Activated CD8-positive, alpha-beta memory T cell treated with anti-CD3 and anti-CD28 coated beads, Interleukin-2, amount 50 U/mL, for 24 hours (primary cell): ENCODE results near the gene CDKN2B-AS1.

Experiments
- DNase-seq: peaks from one replicate; pipeline ENCODE4 v3.0.0-alpha.2; 2020; ENCODE audit errors: extremely low read depth

CDKN2B-AS1 gene

GRCh38 chr9:22117511-22118384, 123.2 kb downstream of the CDKN2B-AS1 start:
- DNase-seq, result no peak

GRCh38 chr9:22118810-22119521, 124.4 kb downstream of the CDKN2B-AS1 start:
- DNase-seq, result no peak

GRCh38 chr9:22119522-22120158, 125.0 kb downstream of the CDKN2B-AS1 start:
- DNase-seq, result no peak

- no peak for DNase-seq
Measured at GRCh38 chr9:22120159-22120549, 125.6 kb downstream of the CDKN2B-AS1 start.

GRCh38 chr9:22120595-22120994, 126.0 kb downstream of the CDKN2B-AS1 start:
- DNase-seq, result no peak

- no peak for DNase-seq
Measured at GRCh38 chr9:22124263-22125011, 129.8 kb downstream of the CDKN2B-AS1 start.

GRCh38 chr9:22129133-22129532, 134.5 kb downstream of the CDKN2B-AS1 start:
- no peak for DNase-seq

- DNase-seq, result no peak
Measured at GRCh38 chr9:22129633-22130032, 135.0 kb downstream of the CDKN2B-AS1 start.

- no peak for DNase-seq
Measured at GRCh38 chr9:22131817-22132216, 137.2 kb downstream of the CDKN2B-AS1 start.

GRCh38 chr9:22134390-22134789, 139.8 kb downstream of the CDKN2B-AS1 start:
- DNase-seq, result no peak

- DNase-seq, result no peak
Measured at GRCh38 chr9:22136461-22137096, 142.0 kb downstream of the CDKN2B-AS1 start.

- no peak for DNase-seq
Measured at GRCh38 chr9:22138956-22139660, 144.5 kb downstream of the CDKN2B-AS1 start.

- DNase-seq, result no peak
Measured at GRCh38 chr9:22141908-22142307, 147.3 kb downstream of the CDKN2B-AS1 start.

- DNase-seq, result no peak
Measured at GRCh38 chr9:22142671-22143070, 148.1 kb downstream of the CDKN2B-AS1 start.

- DNase-seq, result no peak
Measured at GRCh38 chr9:22143799-22144625, 149.4 kb downstream of the CDKN2B-AS1 start.

GRCh38 chr9:22146604-22147003, 152.0 kb downstream of the CDKN2B-AS1 start:
- DNase-seq, result no peak

GRCh38 chr9:22147813-22148527, 153.4 kb downstream of the CDKN2B-AS1 start:
- DNase-seq, result no peak

- no peak for DNase-seq
Measured at GRCh38 chr9:22148528-22148875, 153.9 kb downstream of the CDKN2B-AS1 start.
